Measurements from ENCODE around the gene C4A.
A peak's percentile ranks its signal among the peaks of the same experiment; 100 is the strongest.
"Not testable (repeated sequence)": the region's sequence is repeated elsewhere in the genome, so short reads cannot be mapped to it uniquely, and the experiment has no call there.

Gene C4A

GRCh38 chr6:32009537-32009936 is 27.7 kb downstream of the C4A start:
- ATAC-seq (replicated peaks); H3K27me3 Mint-ChIP-seq; H3K36me3 Mint-ChIP-seq; H3K4me1 Mint-ChIP-seq; H3K9me3 Mint-ChIP-seq; H3K27ac Mint-ChIP-seq; H3K4me3 Mint-ChIP-seq; DNase-seq: not testable (repeated sequence)

- DNase-seq; H3K4me3 Mint-ChIP-seq; H3K27ac Mint-ChIP-seq; ATAC-seq (replicated peaks); H3K27me3 Mint-ChIP-seq; H3K4me1 Mint-ChIP-seq; H3K9me3 Mint-ChIP-seq; H3K36me3 Mint-ChIP-seq: not testable (repeated sequence)
These were observed 29.1 kb downstream of the C4A start for GRCh38 chr6:32010856-32011530.

GRCh38 chr6:32012941-32013617 is 31.2 kb downstream of the C4A start:
- H3K27ac Mint-ChIP-seq; H3K27me3 Mint-ChIP-seq; H3K4me3 Mint-ChIP-seq; H3K4me1 Mint-ChIP-seq; H3K9me3 Mint-ChIP-seq; H3K36me3 Mint-ChIP-seq; DNase-seq; ATAC-seq (replicated peaks): not testable (repeated sequence)

GRCh38 chr6:32013738-32014137 is 31.9 kb downstream of the C4A start:
- not testable (repeated sequence) for H3K27ac Mint-ChIP-seq; ATAC-seq (replicated peaks); DNase-seq; H3K4me3 Mint-ChIP-seq; H3K27me3 Mint-ChIP-seq; H3K36me3 Mint-ChIP-seq; H3K9me3 Mint-ChIP-seq; H3K4me1 Mint-ChIP-seq

GRCh38 chr6:32014547-32014946 is 32.7 kb downstream of the C4A start, which contains the start of gene C4B:
Gene C4B, plus strand, starts transcription at chr6:32014795. Its CDS starts 51 bp downstream, at chr6:32014846.
- not testable (repeated sequence) for H3K27me3 Mint-ChIP-seq; H3K36me3 Mint-ChIP-seq; H3K9me3 Mint-ChIP-seq; ATAC-seq (replicated peaks); H3K4me3 Mint-ChIP-seq; H3K4me1 Mint-ChIP-seq; DNase-seq; H3K27ac Mint-ChIP-seq

GRCh38 chr6:32022100-32022499 is 40.2 kb downstream of the C4A start:
- not testable (repeated sequence) for H3K27ac Mint-ChIP-seq; ATAC-seq (replicated peaks); H3K36me3 Mint-ChIP-seq

GRCh38 chr6:32028631-32029030 is 46.8 kb downstream of the C4A start:
- H3K9me3 Mint-ChIP-seq; H3K27me3 Mint-ChIP-seq; DNase-seq; H3K4me1 Mint-ChIP-seq; H3K36me3 Mint-ChIP-seq; H3K27ac Mint-ChIP-seq; ATAC-seq (replicated peaks); H3K4me3 Mint-ChIP-seq: not testable (repeated sequence)

More at GRCh38 chr6:32022100-32022499, 40.2 kb downstream of the C4A start:
- not testable (repeated sequence) for DNase-seq, H3K27me3 Mint-ChIP-seq, H3K4me1 Mint-ChIP-seq, H3K9me3 Mint-ChIP-seq, H3K4me3 Mint-ChIP-seq

GRCh38 chr6:32029553-32029952 is 47.7 kb downstream of the C4A start:
- not testable (repeated sequence) for H3K27me3 Mint-ChIP-seq; H3K4me1 Mint-ChIP-seq; H3K4me3 Mint-ChIP-seq; DNase-seq; ATAC-seq (replicated peaks); H3K27ac Mint-ChIP-seq; H3K36me3 Mint-ChIP-seq; H3K9me3 Mint-ChIP-seq

GRCh38 chr6:32035283-32036013 is 53.6 kb downstream of the C4A start:
- not testable (repeated sequence) for H3K27me3 Mint-ChIP-seq; H3K36me3 Mint-ChIP-seq; H3K4me3 Mint-ChIP-seq; H3K9me3 Mint-ChIP-seq; ATAC-seq (replicated peaks); DNase-seq; H3K27ac Mint-ChIP-seq
- H3K4me1 Mint-ChIP-seq, result peaks cover 5 to 11% of the 10 kb centered on the region in 2 donors

GRCh38 chr6:32037136-32037535 is 55.3 kb downstream of the C4A start:
- H3K27me3 Mint-ChIP-seq; H3K36me3 Mint-ChIP-seq; DNase-seq; H3K9me3 Mint-ChIP-seq; H3K4me3 Mint-ChIP-seq; H3K27ac Mint-ChIP-seq; ATAC-seq (replicated peaks): not testable (repeated sequence)
- peaks cover 5 to 11% of the 10 kb centered on the region in 2 donors for H3K4me1 Mint-ChIP-seq

- H3K27me3 Mint-ChIP-seq, H3K4me3 Mint-ChIP-seq, H3K9me3 Mint-ChIP-seq, DNase-seq, H3K36me3 Mint-ChIP-seq: not testable (repeated sequence)
- peaks cover 5 to 11% of the 10 kb centered on the region in 2 donors for H3K4me1 Mint-ChIP-seq
- ATAC-seq (replicated peaks), result peak; percentile 91 to 92
- H3K27ac Mint-ChIP-seq, result peak within 1 kb of the TSS; percentile 14
These were observed 56.0 kb downstream of the C4A start, which contains the start of gene CYP21A2 for GRCh38 chr6:32037598-32038524. Gene CYP21A2, plus strand, starts transcription at chr6:32038415. Its CDS starts 8 bp downstream, at chr6:32038423.

- H3K9me3 Mint-ChIP-seq, result not testable (repeated sequence)
These were observed 57.0 kb downstream of the C4A start for GRCh38 chr6:32038878-32039277.

GRCh38 chr6:32039321-32040274 is 57.7 kb downstream of the C4A start:
- not testable (repeated sequence) for ATAC-seq (replicated peaks); H3K36me3 Mint-ChIP-seq; H3K4me3 Mint-ChIP-seq; H3K27me3 Mint-ChIP-seq; H3K9me3 Mint-ChIP-seq; H3K27ac Mint-ChIP-seq; DNase-seq
- peaks cover 5 to 11% of the 10 kb centered on the region in 2 donors for H3K4me1 Mint-ChIP-seq

More at GRCh38 chr6:32038878-32039277, 57.0 kb downstream of the C4A start:
- not testable (repeated sequence) for H3K27me3 Mint-ChIP-seq; H3K27ac Mint-ChIP-seq; H3K36me3 Mint-ChIP-seq; ATAC-seq (replicated peaks); DNase-seq; H3K4me3 Mint-ChIP-seq
- peaks cover 5 to 11% of the 10 kb centered on the region in 2 donors for H3K4me1 Mint-ChIP-seq
